Rectal smooth muscle tissue (tissue), 1 donor: ENCODE measurements around the gene LMNTD2.

Experiments
- H3K27ac ChIP-seq: one replicate; pipeline ENCODE4 v1.7.0; 2013; ENCODE audit warnings: low read depth, low read length, inconsistent platforms
- H3K27me3 ChIP-seq: one replicate; pipeline ENCODE4 v1.7.0; 2013; ENCODE audit warnings: low read length; ENCODE audit not compliant: control insufficient read depth, insufficient read depth
- H3K36me3 ChIP-seq: one replicate; pipeline ENCODE4 v1.7.0; 2013; ENCODE audit warnings: low read length; ENCODE audit not compliant: control insufficient read depth, insufficient read depth
- H3K4me1 ChIP-seq: one replicate; pipeline ENCODE4 v1.7.0; 2013; ENCODE audit warnings: low read length; ENCODE audit not compliant: control insufficient read depth, insufficient read depth
- H3K4me3 ChIP-seq: one replicate; pipeline ENCODE4 v1.7.0; 2013; ENCODE audit warnings: low read length
- H3K9ac ChIP-seq: one replicate; pipeline ENCODE4 v1.7.0; 2013; ENCODE audit warnings: low read length

LMNTD2 gene

GRCh38 chr11:559712-560304, 730 bp downstream of the LMNTD2 start:
- peak overlapping the region; percentile 65 for H3K4me3 ChIP-seq
- peak overlapping the region; percentile 24 for H3K9ac ChIP-seq
- peak overlapping the region; percentile 40 for H3K27ac ChIP-seq
- peaks cover 2% of the 10 kb centered on the region for H3K4me1 ChIP-seq
- H3K27me3 ChIP-seq = peaks cover 12% of the 10 kb centered on the region
- H3K36me3 ChIP-seq = no peaks in the 10 kb centered on the region

GRCh38 chr11:559020-559620, 1.4 kb downstream of the LMNTD2 start:
- Histone ChIP-seq H3K27me3 (peaks cover 17% of the 10 kb centered on the region), H3K4me3 (no peak overlapping the region), H3K9ac (no peak overlapping the region), H3K36me3 (no peaks in the 10 kb centered on the region), H3K4me1 (peaks cover 2% of the 10 kb centered on the region), H3K27ac (no peak overlapping the region)

GRCh38 chr11:558503-558902, 2.0 kb downstream of the LMNTD2 start:
- Histone ChIP-seq H3K9ac (no peak overlapping the region), H3K4me3 (no peak overlapping the region), H3K27me3 (peaks cover 23% of the 10 kb centered on the region), H3K36me3 (no peaks in the 10 kb centered on the region), H3K4me1 (peaks cover 2% of the 10 kb centered on the region), H3K27ac (no peak overlapping the region)

- Histone ChIP-seq H3K4me3 (no peak overlapping the region), H3K27ac (no peak overlapping the region), H3K36me3 (no peaks in the 10 kb centered on the region), H3K9ac (no peak overlapping the region), H3K27me3 (peaks cover 31% of the 10 kb centered on the region), H3K4me1 (peaks cover 2% of the 10 kb centered on the region)
These were observed 3.0 kb downstream of the LMNTD2 start for GRCh38 chr11:557328-558132.

- Histone ChIP-seq H3K36me3 (no peaks in the 10 kb centered on the region), H3K27me3 (peaks cover 33% of the 10 kb centered on the region), H3K27ac (no peak overlapping the region), H3K4me3 (no peak overlapping the region), H3K9ac (no peak overlapping the region), H3K4me1 (peaks cover 2% of the 10 kb centered on the region)
These were observed 3.8 kb downstream of the LMNTD2 start for GRCh38 chr11:556662-557256.

GRCh38 chr11:555780-556661, 4.5 kb downstream of the LMNTD2 start:
- Histone ChIP-seq H3K36me3 (no peaks in the 10 kb centered on the region), H3K9ac (no peak overlapping the region), H3K4me3 (no peak overlapping the region), H3K27ac (no peak overlapping the region), H3K27me3 (peaks cover 33% of the 10 kb centered on the region), H3K4me1 (peaks cover 2% of the 10 kb centered on the region)

GRCh38 chr11:555227-555779, 5.2 kb downstream of the LMNTD2 start:
- Histone ChIP-seq H3K9ac (no peak overlapping the region), H3K4me3 (peak overlapping the region; percentile 36), H3K4me1 (peaks cover 2% of the 10 kb centered on the region), H3K27ac (no peak overlapping the region), H3K36me3 (no peaks in the 10 kb centered on the region), H3K27me3 (peaks cover 33% of the 10 kb centered on the region)

- Histone ChIP-seq H3K9ac (no peak overlapping the region), H3K36me3 (no peaks in the 10 kb centered on the region), H3K4me1 (no peaks in the 10 kb centered on the region), H3K27ac (no peak overlapping the region), H3K4me3 (peak overlapping the region; percentile 36), H3K27me3 (peaks cover 33% of the 10 kb centered on the region)
These were observed 5.9 kb downstream of the LMNTD2 start for GRCh38 chr11:554428-555226.

- H3K27me3 ChIP-seq = peaks cover 33% of the 10 kb centered on the region
- no peak overlapping the region for H3K4me3 ChIP-seq
- no peak overlapping the region for H3K27ac ChIP-seq
- H3K36me3 ChIP-seq = no peaks in the 10 kb centered on the region
- H3K9ac ChIP-seq = no peak overlapping the region
- H3K4me1 ChIP-seq = no peaks in the 10 kb centered on the region
These were observed 6.6 kb downstream of the LMNTD2 start for GRCh38 chr11:553988-554340.

GRCh38 chr11:553083-553987, 7.2 kb downstream of the LMNTD2 start:
- H3K9ac ChIP-seq = no peak overlapping the region
- H3K27me3 ChIP-seq = peaks cover 33% of the 10 kb centered on the region
- H3K4me1 ChIP-seq = no peaks in the 10 kb centered on the region
- H3K36me3 ChIP-seq = no peaks in the 10 kb centered on the region
- H3K4me3 ChIP-seq = no peak overlapping the region
- H3K27ac ChIP-seq = no peak overlapping the region
